MM.1S (cell line): ENCODE measurements around the gene JMJD7.

Experiments used
- DNase-seq: peaks from one replicate; pipeline ENCODE4 v3.0.0-alpha.2; 2015
- H2AFZ ChIP-seq: fragments of 300-600 bp; sonication (generic); 2 replicates; pipeline ENCODE4 v1.6.0; 2016; ENCODE audit warnings: antibody characterized with exemption, low read length
- H3F3A ChIP-seq: fragments of 300-600 bp; sonication (generic); 2 replicates; pipeline ENCODE4 v1.6.1; 2016; ENCODE audit warnings: mild to moderate bottlenecking, antibody characterized with exemption, low read length, moderate library complexity, mixed read lengths; ENCODE audit not compliant: insufficient read depth
- H3K27ac ChIP-seq: fragments of 300-600 bp; sonication (generic); 2 replicates; pipeline ENCODE4 v1.5.1; 2016; ENCODE audit warnings: mild to moderate bottlenecking, low read length
- H3K27me3 ChIP-seq: fragments of 300-600 bp; sonication (generic); replicated peaks from 2 replicates; pipeline ENCODE4 v1.6.0; 2016; ENCODE audit warnings: low read length; ENCODE audit not compliant: insufficient read depth
- H3K36me3 ChIP-seq: fragments of 300-600 bp; sonication (generic); replicated peaks from 2 replicates; pipeline ENCODE4 v1.6.1; 2016; ENCODE audit warnings: mild to moderate bottlenecking, low read length, mixed read lengths; ENCODE audit not compliant: insufficient read depth
- H3K4me1 ChIP-seq: fragments of 300-600 bp; sonication (generic); 2 replicates; pipeline ENCODE4 v1.6.1; 2016; ENCODE audit warnings: low read length, mixed read lengths
- H3K4me2 ChIP-seq: fragments of 300-600 bp; sonication (generic); 2 replicates; pipeline ENCODE4 v1.6.0; 2016; ENCODE audit warnings: low read depth, low read length
- H3K4me3 ChIP-seq: fragments of 300-600 bp; sonication (generic); 2 replicates; pipeline ENCODE4 v1.5.1; 2016; ENCODE audit warnings: low read length, mixed read lengths
- H3K79me2 ChIP-seq: fragments of 300-600 bp; sonication (generic); 2 replicates; pipeline ENCODE4 v1.6.1; 2016; ENCODE audit warnings: mixed run types, low read length, mixed read lengths
- H3K9ac ChIP-seq: fragments of 300-600 bp; sonication (generic); 2 replicates; pipeline ENCODE4 v1.6.1; 2016; ENCODE audit warnings: low read length, mixed read lengths
- H3K9me2 ChIP-seq: fragments of 300-600 bp; sonication (generic); replicated peaks from 2 replicates; pipeline ENCODE4 v1.6.1; 2016; ENCODE audit warnings: mild to moderate bottlenecking, low read length, mixed read lengths; ENCODE audit not compliant: insufficient read depth
- H3K9me3 ChIP-seq: fragments of 300-600 bp; sonication (generic); replicated peaks from 2 replicates; pipeline ENCODE4 v1.6.1; 2016; ENCODE audit warnings: mild to moderate bottlenecking, low read length, mixed read lengths; ENCODE audit not compliant: insufficient read depth
- H4K20me1 ChIP-seq: fragments of 300-600 bp; sonication (generic); 2 replicates; pipeline ENCODE4 v1.6.1; 2016; ENCODE audit warnings: mild to moderate bottlenecking, low read length, moderate library complexity, mixed read lengths; ENCODE audit not compliant: insufficient read depth
- EZH2 ChIP-seq: fragments of 300-600 bp; sonication (generic); optimal IDR thresholded peaks from 2 replicates; pipeline ENCODE3; 2017; ENCODE audit warnings: low read depth, mild to moderate bottlenecking, antibody characterized with exemption, low read length, mixed read lengths
- EZH2phosphoT487 ChIP-seq: fragments of 300-600 bp; sonication (generic); IDR thresholded peaks from 2 replicates; pipeline ENCODE4 v1.6.1; 2018; ENCODE audit warnings: antibody characterized with exemption, low read length
- TF ChIP-seq, protein P1 (sequence below): fragments of 300-600 bp; sonication (generic); IDR thresholded peaks from 2 replicates; pipeline ENCODE4 v1.5.1; 2016; ENCODE audit warnings: antibody characterized with exemption, low read length, mixed read lengths

The JMJD7 gene

GRCh38 chr15:41783296-41783695 lies 44.6 kb upstream of the JMJD7 start:
- Histone ChIP-seq H3K36me3 (no peaks in the 10 kb centered on the region), H3K4me2 (no peak overlapping the region), H3K4me3 (no peak overlapping the region), H3F3A (peaks cover 14% of the 10 kb centered on the region), H3K27me3 (no peaks in the 10 kb centered on the region), H4K20me1 (no peaks in the 10 kb centered on the region), H3K4me1 (peaks cover 15% of the 10 kb centered on the region), H2AFZ (no peak overlapping the region), H3K9me2 (no peaks in the 10 kb centered on the region), H3K27ac (no peak overlapping the region), H3K79me2 (no peaks in the 10 kb centered on the region), H3K9me3 (no peaks in the 10 kb centered on the region), H3K9ac (no peak overlapping the region)
- no peak for TF ChIP-seq EZH2phosphoT487
- TF ChIP-seq, protein P1, sequence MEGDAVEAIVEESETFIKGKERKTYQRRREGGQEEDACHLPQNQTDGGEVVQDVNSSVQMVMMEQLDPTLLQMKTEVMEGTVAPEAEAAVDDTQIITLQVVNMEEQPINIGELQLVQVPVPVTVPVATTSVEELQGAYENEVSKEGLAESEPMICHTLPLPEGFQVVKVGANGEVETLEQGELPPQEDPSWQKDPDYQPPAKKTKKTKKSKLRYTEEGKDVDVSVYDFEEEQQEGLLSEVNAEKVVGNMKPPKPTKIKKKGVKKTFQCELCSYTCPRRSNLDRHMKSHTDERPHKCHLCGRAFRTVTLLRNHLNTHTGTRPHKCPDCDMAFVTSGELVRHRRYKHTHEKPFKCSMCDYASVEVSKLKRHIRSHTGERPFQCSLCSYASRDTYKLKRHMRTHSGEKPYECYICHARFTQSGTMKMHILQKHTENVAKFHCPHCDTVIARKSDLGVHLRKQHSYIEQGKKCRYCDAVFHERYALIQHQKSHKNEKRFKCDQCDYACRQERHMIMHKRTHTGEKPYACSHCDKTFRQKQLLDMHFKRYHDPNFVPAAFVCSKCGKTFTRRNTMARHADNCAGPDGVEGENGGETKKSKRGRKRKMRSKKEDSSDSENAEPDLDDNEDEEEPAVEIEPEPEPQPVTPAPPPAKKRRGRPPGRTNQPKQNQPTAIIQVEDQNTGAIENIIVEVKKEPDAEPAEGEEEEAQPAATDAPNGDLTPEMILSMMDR = no peak
- no peak for TF ChIP-seq EZH2
- DNase-seq = no peak

DNA sequence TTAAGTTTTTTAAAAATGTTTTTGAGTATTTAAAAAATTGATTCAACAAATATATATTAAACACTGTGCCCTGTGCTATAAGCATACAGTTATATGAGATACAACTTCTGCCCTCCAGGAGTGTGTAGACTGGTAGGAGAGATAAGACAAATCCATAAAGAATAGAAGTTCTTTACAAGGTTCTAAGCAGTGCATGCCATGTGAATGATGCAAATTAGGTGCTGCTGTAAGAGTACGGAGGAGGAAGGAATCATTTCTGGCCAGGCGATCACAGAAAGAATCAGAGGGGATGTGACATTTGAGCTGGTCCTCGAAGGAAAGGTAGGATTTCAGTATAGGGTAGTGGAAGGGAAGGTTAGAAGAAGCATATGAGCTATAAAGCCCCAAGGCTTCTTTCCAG lies 39.6 kb upstream of the JMJD7 start:
- no peaks in the 10 kb centered on the region for H4K20me1 ChIP-seq
- H3K36me3 ChIP-seq = no peaks in the 10 kb centered on the region
- no peak overlapping the region for H3K4me3 ChIP-seq
- H3K27ac ChIP-seq = no peak overlapping the region
- H3K9ac ChIP-seq = no peak overlapping the region
- no peaks in the 10 kb centered on the region for H3K27me3 ChIP-seq
- no peaks in the 10 kb centered on the region for H3K9me3 ChIP-seq
- no peak overlapping the region for H2AFZ ChIP-seq
- TF ChIP-seq EZH2 (no peak), EZH2phosphoT487 (no peak)
- TF ChIP-seq, protein P1 = no peak
- H3K4me1 ChIP-seq = no peaks in the 10 kb centered on the region
- DNase-seq = no peak
- H3F3A ChIP-seq = no peaks in the 10 kb centered on the region
- H3K4me2 ChIP-seq = no peak overlapping the region
- no peaks in the 10 kb centered on the region for H3K9me2 ChIP-seq
- no peaks in the 10 kb centered on the region for H3K79me2 ChIP-seq

DNA sequence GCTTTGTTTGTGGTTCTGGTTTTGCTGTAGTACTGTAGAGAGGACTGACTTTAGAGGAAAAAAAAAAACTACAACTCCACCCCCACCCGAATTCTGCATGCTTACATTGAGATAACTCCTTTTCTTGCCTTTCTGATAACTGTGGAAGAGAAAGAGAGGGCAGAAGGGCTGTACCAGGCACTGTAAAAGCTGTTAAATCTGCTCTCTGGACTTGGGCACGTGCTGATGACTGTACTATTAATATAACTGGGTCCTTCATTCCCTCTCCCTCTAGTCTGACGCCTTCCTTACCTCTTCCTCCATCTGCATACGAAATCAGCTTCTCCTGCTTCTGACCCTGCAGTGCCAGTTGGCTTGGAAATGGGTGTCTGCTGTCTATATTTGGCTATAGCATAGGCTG lies 38.7 kb upstream of the JMJD7 start:
- Histone ChIP-seq H3K4me2 (no peak overlapping the region), H3K9me2 (no peaks in the 10 kb centered on the region), H3K9ac (no peak overlapping the region), H2AFZ (no peak overlapping the region), H3K36me3 (no peaks in the 10 kb centered on the region), H3F3A (no peaks in the 10 kb centered on the region), H3K4me3 (no peak overlapping the region), H3K79me2 (no peaks in the 10 kb centered on the region), H4K20me1 (no peaks in the 10 kb centered on the region), H3K27ac (no peak overlapping the region), H3K27me3 (no peaks in the 10 kb centered on the region), H3K4me1 (no peaks in the 10 kb centered on the region), H3K9me3 (no peaks in the 10 kb centered on the region)
- no peak for DNase-seq
- TF ChIP-seq EZH2 (no peak), EZH2phosphoT487 (no peak)
- TF ChIP-seq, protein P1 = no peak

- Histone ChIP-seq H3K4me2 (no peak overlapping the region), H3F3A (no peaks in the 10 kb centered on the region), H3K27ac (no peak overlapping the region), H3K27me3 (no peaks in the 10 kb centered on the region), H3K36me3 (no peaks in the 10 kb centered on the region), H3K9me3 (no peaks in the 10 kb centered on the region), H3K9me2 (no peaks in the 10 kb centered on the region), H4K20me1 (no peaks in the 10 kb centered on the region), H3K9ac (no peak overlapping the region), H2AFZ (no peak overlapping the region), H3K79me2 (no peaks in the 10 kb centered on the region), H3K4me1 (no peaks in the 10 kb centered on the region), H3K4me3 (no peak overlapping the region)
- no peak for TF ChIP-seq EZH2phosphoT487
- TF ChIP-seq, protein P1 = no peak
- no peak for TF ChIP-seq EZH2
- no peak for DNase-seq
Observed at GRCh38 chr15:41789662-41790061, 38.2 kb upstream of the JMJD7 start.
